ENCODE measurements around the gene ANAPC4. TPM values are rescaled to one million over a fixed set of nuclear protein-coding genes. Genes with fewer than 3 reads are reported as not detected.
A peak's percentile ranks its signal among the peaks of the same experiment; 100 is the strongest.

The ANAPC4 gene
- 31.6 and 33.0 TPM in 2 replicates for total RNA-seq (2021; fragmentation: NEBNext Ultra II Directional; extraction: Animal tissue kit (Norgen Biotek cat#: 25700))
- 4.4 and 8.7 TPM in 2 replicates for polyA plus RNA-seq (2011; rRNA removed)
- 14.1 TPM for polyA plus RNA-seq (2011; cell fraction: cytosol; rRNA removed)
- polyA plus RNA-seq (2011; cell fraction: nucleus; rRNA removed): 13.8 TPM
- 17.6 to 29.1 TPM (median 21.4 TPM) in 4 replicates for polyA plus RNA-seq (2012, experiment 1 of 2)
- 1.6 TPM for polyA plus RNA-seq (2012, experiment 2 of 2)
- polyA plus RNA-seq (2013, experiment 1 of 2): 22.7 TPM
- polyA plus RNA-seq (2013, experiment 2 of 2): 21.8 TPM
- polyA minus RNA-seq (2011; rRNA and poly(A)+ RNA removed): 10.8 and 21.6 TPM in 2 replicates
- 10.5 TPM for polyA minus RNA-seq (2011; cell fraction: cytosol; rRNA and poly(A)+ RNA removed)
- polyA minus RNA-seq (2011; cell fraction: nucleus; rRNA and poly(A)+ RNA removed): 33.4 TPM
- long read RNA-seq, experiment 1, partial matches to known transcripts: 13 of 22 reads
- long read RNA-seq, experiment 1, other reads (novel, unspliced or antisense): 8 of 22 reads
- long read RNA-seq, experiment 2, transcript ANAPC4-201 (29 exons, 2,685 nt): major isoform, 19 of 38 reads
- long read RNA-seq, experiment 2, transcript ANAPC4-210 (29 exons, 2,599 nt): minor isoform, 7 of 38 reads
- long read RNA-seq, experiment 2, partial matches to known transcripts: 7 of 38 reads
- long read RNA-seq, experiment 2, other reads (novel, unspliced or antisense): 5 of 38 reads

GRCh38 chr4:25376754-25377571 is at the start of gene ANAPC4:
TSS of gene ANAPC4 (plus strand) at chr4:25377263. CDS start at chr4:25377428, 165 bp downstream.
- POLR2A ChIA-PET (ENCODE audit: partially characterized antibody): interaction anchor here (1.0 to 1.7 kb wide), 6 partner anchors 11 to 279 kb away, joined by 3 to 9 read pairs (median 4); partner anchors contain the start of genes SLC34A2 and ZCCHC4
- H2BK5ac ChIP-seq (ENCODE audit: low read depth, low read length): peak within 1 kb of the TSS; percentile 32; the same call in 1 of the 2 replicates
- no peak for FAIRE-seq
- TF ChIP-seq NRF1 (IDR thresholded peaks at IDR 0.05; ENCODE audit: low read depth, low read length) (no peak), BRCA1 (IDR thresholded peaks at IDR 0.05; ENCODE audit: low read depth, low read length) (peak; percentile 67; the same call in 1 of the 2 replicates), CTBP2 (IDR thresholded peaks at IDR 0.05; ENCODE audit: borderline replicate concordance, insufficient read depth, insufficient read length, low read length) (peak; percentile 85), PHF8 (conservative IDR thresholded peaks at IDR 0.05; ENCODE audit: low read depth, low read length) (peak; percentile 89), HDAC6 (IDR thresholded peaks at IDR 0.05; ENCODE audit: low read depth, low read length) (no peak), POLR2AphosphoS5 (IDR thresholded peaks at IDR 0.05; ENCODE audit: low read depth, low read length) (peak; percentile 64; the same call in 1 of the 2 replicates), MAX (IDR thresholded peaks at IDR 0.05) (peak; percentile 43)

More at GRCh38 chr4:25376754-25377571, at the start of gene ANAPC4:
- no peaks in the 10 kb centered on the region; a peak in 1 of 7 replicates for H3K4me1 ChIP-seq (replicated peaks in 1 of 4; ENCODE audit: control insufficient read depth in 3 of 4, insufficient read depth in 4 of 4, low read length in 3 of 4)
- peak within 1 kb of the TSS; percentile 75 to 87 for H3K4me2 ChIP-seq (ENCODE audit: insufficient read depth in 1 of 2, low read depth in 2 of 2, low read length in 2 of 2)
- H2BK12ac ChIP-seq (ENCODE audit: low read depth, low read length): no peak within 1 kb of the TSS
- WGBS, 2 experiments (ENCODE audit: extremely low coverage in 1 of 2, insufficient coverage in 1 of 2, insufficient read length in 1 of 2, insufficient replicate concordance in 2 of 2, low coverage in 1 of 2, low lambda C conversion rate in 2 of 2, missing lambda C conversion rate in 1 of 2): 1% methylated on average over 27 of the region's 74 CpGs; no CpG with 5 or more reads in 1 of the 2 experiments
- peaks cover 5 to 17% (median 9%) of the 10 kb centered on the region in 4 experiments for H3K36me3 ChIP-seq (ENCODE audit: control insufficient read depth in 2 of 4, insufficient read depth in 4 of 4, low read length in 3 of 4)
- peak within 1 kb of the TSS; percentile 53 for H4K5ac ChIP-seq (ENCODE audit: insufficient read length, low read depth, low read length)
- peak within 1 kb of the TSS; percentile 69 for H4K8ac ChIP-seq (ENCODE audit: extremely low read depth, insufficient read depth, low read length)
- peak within 1 kb of the TSS; percentile 75 for H2AFZ ChIP-seq (ENCODE audit: low read length)
- H3K27ac ChIP-seq (ENCODE audit: low read depth, low read length): peak within 1 kb of the TSS; percentile 67
- H2BK120ac ChIP-seq (replicated peaks; ENCODE audit: low read depth, low read length): no peak within 1 kb of the TSS
- no peaks in the 10 kb centered on the region for H3K27me3 ChIP-seq (replicated peaks in 1 of 4; ENCODE audit: control insufficient read depth in 3 of 4, extremely low read depth in 1 of 4, insufficient read depth in 3 of 4, low read length in 3 of 4)
- no peak within 1 kb of the TSS for H3K14ac ChIP-seq (ENCODE audit: insufficient read length)
- peak; percentile 84 to 95 for DNase-seq (ENCODE audit: low read depth in 1 of 2, low spot score in 2 of 2)
- no peak within 1 kb of the TSS for H2BK20ac ChIP-seq (ENCODE audit: low read length)
- no peak within 1 kb of the TSS for H2AK5ac ChIP-seq (ENCODE audit: low read depth, low read length)
- no peak within 1 kb of the TSS for H3K4ac ChIP-seq (replicated peaks; ENCODE audit: insufficient read length, low read depth, low read length)
- peaks cover 8% of the 10 kb centered on the region for H3K79me1 ChIP-seq (ENCODE audit: low read depth, low read length)
- H3K9me3 ChIP-seq (ENCODE audit: insufficient read depth in 2 of 2, low read depth in 1 of 2, low read length in 1 of 2): no peaks in the 10 kb centered on the region
- H2BK15ac ChIP-seq (ENCODE audit: low read length): no peak within 1 kb of the TSS
- H3K79me2 ChIP-seq (ENCODE audit: control insufficient read depth in 1 of 2, insufficient read depth in 2 of 2, low read length in 2 of 2): peaks cover 14 to 27% of the 10 kb centered on the region in 2 experiments
- H3K18ac ChIP-seq (ENCODE audit: extremely low read depth, low read length): peak within 1 kb of the TSS; percentile 71
- H3K9ac ChIP-seq (replicated peaks in 1 of 4; ENCODE audit: extremely low read depth in 1 of 4, low read depth in 3 of 4, low read length in 3 of 4): peak within 1 kb of the TSS; percentile 64 to 80 (median 73)
- peak within 1 kb of the TSS; percentile 81 to 85 (median 83) for H3K4me3 ChIP-seq (ENCODE audit: extremely low read depth in 1 of 4, insufficient read depth in 2 of 4, low read depth in 3 of 4, low read length in 4 of 4)
- H3K23me2 ChIP-seq (ENCODE audit: low read depth, low read length): no peaks in the 10 kb centered on the region; the same call in 1 of the 2 replicates
- H4K20me1 ChIP-seq (replicated peaks in 1 of 2; ENCODE audit: control insufficient read depth in 1 of 2, insufficient read depth in 2 of 2, low read length in 2 of 2): no peaks in the 10 kb centered on the region
- CTCF ChIA-PET (ENCODE audit: partially characterized antibody): interaction anchor here (0.6 to 2.4 kb wide), 4 partner anchors 9 to 432 kb away, joined by 3 to 7 read pairs (median 3); no protein-coding TSS in a partner anchor
- no peak within 1 kb of the TSS for H3K23ac ChIP-seq (ENCODE audit: insufficient read length)
- H4K91ac ChIP-seq (replicated peaks; ENCODE audit: insufficient read length, low read length): peak within 1 kb of the TSS; percentile 22
- peak within 1 kb of the TSS; percentile 27 for H3K56ac ChIP-seq (replicated peaks; ENCODE audit: insufficient read length, low read depth, low read length)

Measured in H1 (cell line).